Progenitor cell of endocrine pancreas (in vitro differentiated cells): ENCODE results near the gene P2RY8. TPM values are rescaled to one million over a fixed set of nuclear protein-coding genes. Genes with fewer than 3 reads are reported as not detected.

Experiments used
- DNase-seq: peaks from one replicate; pipeline ENCODE4 v3.0.0; 2021; ENCODE audit warnings: low spot score; ENCODE audit not compliant: unreplicated experiment
- H3K27ac Mint-ChIP-seq: 2 replicates; pipeline ENCODE4 v1.8.0; 2021; ENCODE audit warnings: mild to moderate bottlenecking, moderate library complexity, mixed read lengths
- H3K27me3 Mint-ChIP-seq: 2 replicates; pipeline ENCODE4 v1.8.0; 2021; ENCODE audit warnings: mixed read lengths
- H3K36me3 Mint-ChIP-seq: 2 replicates; pipeline ENCODE4 v1.8.0; 2022; ENCODE audit warnings: mixed read lengths; ENCODE audit not compliant: insufficient read depth
- H3K4me1 Mint-ChIP-seq: 2 replicates; pipeline ENCODE4 v1.8.0; 2021; ENCODE audit warnings: low read depth, mixed read lengths
- H3K4me3 Mint-ChIP-seq: 2 replicates; pipeline ENCODE4 v1.8.0; 2021; ENCODE audit warnings: low read depth, mild to moderate bottlenecking, moderate library complexity, mixed read lengths
- H3K9me3 Mint-ChIP-seq: 2 replicates; pipeline ENCODE4 v1.8.0; 2021; ENCODE audit warnings: low read depth, mixed read lengths
- total RNA-seq: library from RNA; stranded (reverse); gene quantifications from 2 replicates; pipeline ENCODE4 v1.2.1, GENCODE V29; 2021
- TF ChIP-seq, protein P1 (sequence below): fragments of 200-600 bp; sonication (generic); IDR thresholded peaks from one replicate; pipeline ENCODE4 v1.5.0; 2021; ENCODE audit warnings: antibody characterized with exemption, mild to moderate bottlenecking; ENCODE audit not compliant: unreplicated experiment

The P2RY8 gene
- total RNA-seq, 1 donor from 2014 or later: not detected

GRCh38 chrX:1462596-1463251, 74.3 kb downstream of the P2RY8 start:
- Mint-ChIP-seq H3K9me3 (no peaks in the 10 kb centered on the region), H3K4me3 (no peak overlapping the region), H3K27me3 (peaks cover 10% of the 10 kb centered on the region), H3K4me1 (no peaks in the 10 kb centered on the region), H3K27ac (no peak overlapping the region), H3K36me3 (no peaks in the 10 kb centered on the region)
- TF ChIP-seq, protein P1, sequence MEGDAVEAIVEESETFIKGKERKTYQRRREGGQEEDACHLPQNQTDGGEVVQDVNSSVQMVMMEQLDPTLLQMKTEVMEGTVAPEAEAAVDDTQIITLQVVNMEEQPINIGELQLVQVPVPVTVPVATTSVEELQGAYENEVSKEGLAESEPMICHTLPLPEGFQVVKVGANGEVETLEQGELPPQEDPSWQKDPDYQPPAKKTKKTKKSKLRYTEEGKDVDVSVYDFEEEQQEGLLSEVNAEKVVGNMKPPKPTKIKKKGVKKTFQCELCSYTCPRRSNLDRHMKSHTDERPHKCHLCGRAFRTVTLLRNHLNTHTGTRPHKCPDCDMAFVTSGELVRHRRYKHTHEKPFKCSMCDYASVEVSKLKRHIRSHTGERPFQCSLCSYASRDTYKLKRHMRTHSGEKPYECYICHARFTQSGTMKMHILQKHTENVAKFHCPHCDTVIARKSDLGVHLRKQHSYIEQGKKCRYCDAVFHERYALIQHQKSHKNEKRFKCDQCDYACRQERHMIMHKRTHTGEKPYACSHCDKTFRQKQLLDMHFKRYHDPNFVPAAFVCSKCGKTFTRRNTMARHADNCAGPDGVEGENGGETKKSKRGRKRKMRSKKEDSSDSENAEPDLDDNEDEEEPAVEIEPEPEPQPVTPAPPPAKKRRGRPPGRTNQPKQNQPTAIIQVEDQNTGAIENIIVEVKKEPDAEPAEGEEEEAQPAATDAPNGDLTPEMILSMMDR: no peak
- DNase-seq: no peak

DNA sequence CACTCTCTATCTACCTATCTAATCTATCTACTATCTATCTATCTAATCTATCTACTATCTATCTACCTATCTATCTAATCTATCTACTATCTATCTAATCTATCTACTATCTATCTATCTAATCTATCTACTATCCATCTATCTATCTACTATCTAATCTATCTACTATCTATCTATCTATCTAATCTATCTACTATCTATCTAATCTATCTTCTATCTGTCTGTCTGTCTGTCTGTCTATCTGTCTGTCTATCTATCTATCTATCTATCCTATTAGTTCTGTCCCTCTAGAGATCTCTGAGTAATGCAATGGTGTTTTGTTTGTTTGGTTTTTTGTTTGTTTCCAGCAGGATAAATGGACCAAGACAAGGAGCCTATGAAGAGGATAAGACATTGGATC, 74.9 kb downstream of the P2RY8 start:
- Mint-ChIP-seq H3K4me3 (no peak overlapping the region), H3K27me3 (peaks cover 6% of the 10 kb centered on the region), H3K9me3 (no peaks in the 10 kb centered on the region), H3K4me1 (no peaks in the 10 kb centered on the region), H3K27ac (no peak overlapping the region), H3K36me3 (no peaks in the 10 kb centered on the region)
- DNase-seq: no peak
- TF ChIP-seq, protein P1: no peak

- no peak for DNase-seq
- Mint-ChIP-seq H3K4me1 (no peaks in the 10 kb centered on the region), H3K27ac (no peak overlapping the region), H3K36me3 (no peaks in the 10 kb centered on the region), H3K4me3 (no peak overlapping the region), H3K27me3 (peaks cover 15% of the 10 kb centered on the region), H3K9me3 (no peaks in the 10 kb centered on the region)
- TF ChIP-seq, protein P1: no peak
These were observed 81.1 kb downstream of the P2RY8 start for GRCh38 chrX:1455948-1456280.

GRCh38 chrX:1453951-1454785, 82.8 kb downstream of the P2RY8 start:
- peaks cover 10% of the 10 kb centered on the region for H3K9me3 Mint-ChIP-seq
- no peak overlapping the region for H3K27ac Mint-ChIP-seq
- TF ChIP-seq, protein P1: peak; percentile 95
- DNase-seq: peak; percentile 82
- H3K36me3 Mint-ChIP-seq: peaks cover 10% of the 10 kb centered on the region
- peaks cover 15% of the 10 kb centered on the region for H3K27me3 Mint-ChIP-seq
- H3K4me3 Mint-ChIP-seq: peak overlapping the region; percentile 33
- no peaks in the 10 kb centered on the region for H3K4me1 Mint-ChIP-seq

GRCh38 chrX:1453395-1453783, 83.6 kb downstream of the P2RY8 start:
- H3K36me3 Mint-ChIP-seq: peaks cover 18% of the 10 kb centered on the region
- DNase-seq: no peak
- H3K27me3 Mint-ChIP-seq: peaks cover 15% of the 10 kb centered on the region
- TF ChIP-seq, protein P1: no peak
- H3K9me3 Mint-ChIP-seq: peaks cover 18% of the 10 kb centered on the region
- H3K4me3 Mint-ChIP-seq: peak overlapping the region; percentile 83
- H3K4me1 Mint-ChIP-seq: no peaks in the 10 kb centered on the region
- peak overlapping the region; percentile 78 for H3K27ac Mint-ChIP-seq
